PC-9 (cell line): ENCODE data around the gene SHOC2. TPM values are rescaled to one million over a fixed set of nuclear protein-coding genes. Genes with fewer than 3 reads are reported as not detected.

Experiments
- BruUV-seq: library from RNA; stranded (reverse); fragments of 400-500 nt; replicated peaks from 2 replicates; lab custom pipeline; 2021; lab: Mats Ljungman, UMichigan
- CTCF ChIA-PET: fragments of 300-600 bp; sonication (Branson Sonifier 250); formaldehyde crosslinking; loops from one replicate; lab custom pipeline; 2022; ENCODE audit warnings: antibody characterized with exemption; lab: Charles Lee
- POLR2A ChIA-PET: fragments of 300-600 bp; sonication (Branson Sonifier 250); formaldehyde crosslinking; loops from one replicate; lab custom pipeline; 2022; ENCODE audit warnings: antibody characterized with exemption; ENCODE audit not compliant: unreplicated experiment; lab: Charles Lee
- DNase-seq, 2 experiments: peaks; one replicate each; pipeline versions ENCODE4 v3.0.0 to v3.0.0-alpha.2; 2015 to 2022; ENCODE audit warnings: mixed read lengths in 1 of 2
- H2AFZ ChIP-seq: fragments of 200-600 bp; sonication (generic); 2 replicates; pipeline ENCODE4 v1.8.1; 2017; ENCODE audit warnings: antibody characterized with exemption
- H3F3A ChIP-seq: fragments of 200-600 bp; sonication (generic); 2 replicates; pipeline ENCODE4 v1.8.1; 2017; ENCODE audit warnings: antibody characterized with exemption, mild to moderate bottlenecking, low read depth; ENCODE audit not compliant: insufficient read depth
- H3K27ac ChIP-seq: fragments of 200-600 bp; sonication (generic); 2 replicates; pipeline ENCODE4 v1.6.1; 2016; ENCODE audit warnings: mixed run types
- H3K27me3 ChIP-seq: fragments of 200-600 bp; sonication (generic); 2 replicates; pipeline ENCODE4 v1.6.1; 2016; ENCODE audit warnings: low read depth, mixed run types; ENCODE audit not compliant: insufficient read depth
- H3K36me3 ChIP-seq: fragments of 200-600 bp; sonication (generic); 2 replicates; pipeline ENCODE4 v1.6.1; 2016; ENCODE audit warnings: low read depth, mixed run types
- H3K4me1 ChIP-seq: fragments of 200-600 bp; sonication (generic); replicated peaks from 2 replicates; pipeline ENCODE4 v1.6.1; 2016; ENCODE audit warnings: mixed run types; ENCODE audit not compliant: insufficient read depth
- H3K4me2 ChIP-seq: fragments of 200-600 bp; sonication (generic); 2 replicates; pipeline ENCODE4 v1.6.1; 2017; ENCODE audit warnings: mixed run types
- H3K4me3 ChIP-seq: fragments of 200-600 bp; sonication (generic); 2 replicates; pipeline ENCODE4 v1.6.1; 2016; ENCODE audit warnings: mixed run types
- H3K79me2 ChIP-seq: fragments of 200-600 bp; sonication (generic); 2 replicates; pipeline ENCODE4 v1.6.1; 2017; ENCODE audit warnings: low read depth, mixed run types
- H3K9me2 ChIP-seq: fragments of 200-600 bp; sonication (generic); 2 replicates; pipeline ENCODE4 v1.8.1; 2017; ENCODE audit warnings: mild to moderate bottlenecking; ENCODE audit not compliant: insufficient read depth
- H3K9me3 ChIP-seq: fragments of 200-600 bp; sonication (generic); 2 replicates; pipeline ENCODE4 v1.8.1; 2016; ENCODE audit warnings: low read depth; ENCODE audit not compliant: insufficient read depth
- H4K20me1 ChIP-seq: fragments of 200-600 bp; sonication (generic); 2 replicates; pipeline ENCODE4 v1.8.1; 2017; ENCODE audit not compliant: insufficient read depth
- EZH2 ChIP-seq: fragments of 200-600 bp; sonication (generic); IDR thresholded peaks from 2 replicates; pipeline ENCODE4 v1.8.0; 2017; ENCODE audit warnings: antibody characterized with exemption, low read depth
- intact Hi-C: fragments of 100-400 bp; cut with micrococcal nuclease; formaldehyde crosslinking; loops from one replicate; pipeline ENCODE4 v1.10.0; 2022; ENCODE audit not compliant: unreplicated experiment
- total RNA-seq: library from RNA; stranded (reverse); gene quantifications from 2 replicates; pipeline ENCODE4 v1.2.3, GENCODE V29; 2021
- TF ChIP-seq, protein P1 (sequence below): fragments of 200-600 bp; sonication (generic); conservative IDR thresholded peaks from 2 replicates; pipeline ENCODE4 v1.6.1; 2017; ENCODE audit warnings: mixed run types, antibody characterized with exemption, mild to moderate bottlenecking, moderate library complexity

SHOC2 gene
- total RNA-seq, 1 experiment from 2014 or later, result 20.2 TPM

- no peaks in the 10 kb centered on the region; the same call in 1 of the 2 replicates for H3K79me2 ChIP-seq
- BruUV-seq, result no TSS peak
- intact Hi-C loops, result no loop called here
- H3K36me3 ChIP-seq, result no peaks in the 10 kb centered on the region
- ChIA-PET CTCF (no interaction called here), POLR2A (no interaction called here)
- no peaks in the 10 kb centered on the region for H3K4me1 ChIP-seq
- no peaks in the 10 kb centered on the region for H3K27me3 ChIP-seq
- H3K4me3 ChIP-seq, result no peak overlapping the region
- no peak overlapping the region for H3K27ac ChIP-seq
- no peak for DNase-seq
- H3K4me2 ChIP-seq, result no peak overlapping the region
- TF ChIP-seq, protein P1, sequence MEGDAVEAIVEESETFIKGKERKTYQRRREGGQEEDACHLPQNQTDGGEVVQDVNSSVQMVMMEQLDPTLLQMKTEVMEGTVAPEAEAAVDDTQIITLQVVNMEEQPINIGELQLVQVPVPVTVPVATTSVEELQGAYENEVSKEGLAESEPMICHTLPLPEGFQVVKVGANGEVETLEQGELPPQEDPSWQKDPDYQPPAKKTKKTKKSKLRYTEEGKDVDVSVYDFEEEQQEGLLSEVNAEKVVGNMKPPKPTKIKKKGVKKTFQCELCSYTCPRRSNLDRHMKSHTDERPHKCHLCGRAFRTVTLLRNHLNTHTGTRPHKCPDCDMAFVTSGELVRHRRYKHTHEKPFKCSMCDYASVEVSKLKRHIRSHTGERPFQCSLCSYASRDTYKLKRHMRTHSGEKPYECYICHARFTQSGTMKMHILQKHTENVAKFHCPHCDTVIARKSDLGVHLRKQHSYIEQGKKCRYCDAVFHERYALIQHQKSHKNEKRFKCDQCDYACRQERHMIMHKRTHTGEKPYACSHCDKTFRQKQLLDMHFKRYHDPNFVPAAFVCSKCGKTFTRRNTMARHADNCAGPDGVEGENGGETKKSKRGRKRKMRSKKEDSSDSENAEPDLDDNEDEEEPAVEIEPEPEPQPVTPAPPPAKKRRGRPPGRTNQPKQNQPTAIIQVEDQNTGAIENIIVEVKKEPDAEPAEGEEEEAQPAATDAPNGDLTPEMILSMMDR, result no peak
- no peak for TF ChIP-seq EZH2
- H2AFZ ChIP-seq, result no peak overlapping the region
- H3K9me2 ChIP-seq, result no peaks in the 10 kb centered on the region
- no peaks in the 10 kb centered on the region for H4K20me1 ChIP-seq
- H3K9me3 ChIP-seq, result no peaks in the 10 kb centered on the region
- no peaks in the 10 kb centered on the region for H3F3A ChIP-seq
These were observed 43.8 kb downstream of the SHOC2 start for GRCh38 chr10:110963162-110963561.

GRCh38 chr10:110964681-110965080 is 45.3 kb downstream of the SHOC2 start:
- TF ChIP-seq EZH2, result no peak
- TF ChIP-seq, protein P1, result no peak

GRCh38 chr10:110965216-110965615 is 45.8 kb downstream of the SHOC2 start:
- TF ChIP-seq EZH2, result no peak
- TF ChIP-seq, protein P1, result no peak
- Histone ChIP-seq H4K20me1 (no peaks in the 10 kb centered on the region), H3K4me1 (no peaks in the 10 kb centered on the region), H3K79me2 (peaks cover 2% of the 10 kb centered on the region; the same call in 1 of the 2 replicates), H3K27me3 (no peaks in the 10 kb centered on the region), H3K4me3 (no peak overlapping the region), H3K9me3 (no peaks in the 10 kb centered on the region), H3K4me2 (no peak overlapping the region), H3K27ac (no peak overlapping the region), H3F3A (no peaks in the 10 kb centered on the region), H3K9me2 (no peaks in the 10 kb centered on the region), H2AFZ (no peak overlapping the region), H3K36me3 (no peaks in the 10 kb centered on the region)
- BruUV-seq, result no TSS peak
- DNase-seq, result no peak
- intact Hi-C loops, result no loop called here
- ChIA-PET CTCF (no interaction called here), POLR2A (no interaction called here)

More at GRCh38 chr10:110964681-110965080, 45.3 kb downstream of the SHOC2 start:
- no TSS peak for BruUV-seq
- Histone ChIP-seq H2AFZ (no peak overlapping the region), H3K4me1 (no peaks in the 10 kb centered on the region), H3K27ac (no peak overlapping the region), H3K9me3 (no peaks in the 10 kb centered on the region), H3F3A (no peaks in the 10 kb centered on the region), H3K9me2 (no peaks in the 10 kb centered on the region), H3K4me3 (no peak overlapping the region), H3K36me3 (no peaks in the 10 kb centered on the region), H4K20me1 (no peaks in the 10 kb centered on the region), H3K27me3 (no peaks in the 10 kb centered on the region), H3K79me2 (no peaks in the 10 kb centered on the region; the same call in 1 of the 2 replicates), H3K4me2 (no peak overlapping the region)
- POLR2A ChIA-PET, result no interaction called here
- no peak for DNase-seq
- intact Hi-C loops, result no loop called here
- CTCF ChIA-PET, result no interaction called here
